ENCODE data around the gene NDUFS8.

NDUFS8 gene

GRCh38 chr11:68014947-68015447 lies 15.5 kb upstream of the NDUFS8 start:
- no peak for DNase-seq (ENCODE audit: low read depth in 1 of 2, low spot score in 1 of 2)

GRCh38 chr11:68015467-68015866 lies 15.0 kb upstream of the NDUFS8 start:
- no peak for DNase-seq (ENCODE audit: low read depth in 1 of 2, low spot score in 1 of 2)

GRCh38 chr11:68016161-68016903 lies 14.1 kb upstream of the NDUFS8 start:
- no peak for DNase-seq (ENCODE audit: low read depth in 1 of 2, low spot score in 1 of 2)

- DNase-seq (ENCODE audit: low read depth in 1 of 2, low spot score in 1 of 2), result no peak
Observed at GRCh38 chr11:68016904-68017817, 13.3 kb upstream of the NDUFS8 start.

GRCh38 chr11:68017980-68018729 lies 12.3 kb upstream of the NDUFS8 start:
- no peak for DNase-seq (ENCODE audit: low read depth in 1 of 2, low spot score in 1 of 2)

GRCh38 chr11:68018730-68019190 lies 11.7 kb upstream of the NDUFS8 start:
- no peak for DNase-seq (ENCODE audit: low read depth in 1 of 2, low spot score in 1 of 2)

- no peak for DNase-seq (ENCODE audit: low read depth in 1 of 2, low spot score in 1 of 2)
Observed at GRCh38 chr11:68019486-68019885, 11.0 kb upstream of the NDUFS8 start.

GRCh38 chr11:68020575-68020974 lies 9.9 kb upstream of the NDUFS8 start:
- DNase-seq (ENCODE audit: low read depth in 1 of 2, low spot score in 1 of 2), result no peak

GRCh38 chr11:68021167-68021787 lies 9.2 kb upstream of the NDUFS8 start:
- DNase-seq (ENCODE audit: low read depth in 1 of 2, low spot score in 1 of 2), result no peak

GRCh38 chr11:68022531-68022930 lies 8.0 kb upstream of the NDUFS8 start:
- no peak for DNase-seq (ENCODE audit: low read depth in 1 of 2, low spot score in 1 of 2)

GRCh38 chr11:68024508-68024907 lies 6.0 kb upstream of the NDUFS8 start:
- no peak for DNase-seq (ENCODE audit: low read depth in 1 of 2, low spot score in 1 of 2)

- DNase-seq (ENCODE audit: low read depth in 1 of 2, low spot score in 1 of 2), result no peak
Observed at GRCh38 chr11:68025047-68025446, 5.4 kb upstream of the NDUFS8 start.

- no peak for DNase-seq (ENCODE audit: low read depth in 1 of 2, low spot score in 1 of 2)
Observed at GRCh38 chr11:68026391-68027105, 3.9 kb upstream of the NDUFS8 start.

- no peak for DNase-seq (ENCODE audit: low read depth in 1 of 2, low spot score in 1 of 2)
Observed at GRCh38 chr11:68027667-68028066, 2.8 kb upstream of the NDUFS8 start.

- no peak for DNase-seq (ENCODE audit: low read depth in 1 of 2, low spot score in 1 of 2)
Observed at GRCh38 chr11:68028802-68029545, 1.5 kb upstream of the NDUFS8 start.

- no peak for DNase-seq (ENCODE audit: low read depth in 1 of 2, low spot score in 1 of 2)
Observed at GRCh38 chr11:68031144-68031464, 623 bp downstream of the NDUFS8 start.

- DNase-seq (ENCODE audit: low read depth in 1 of 2, low spot score in 1 of 2), result no peak
Observed at GRCh38 chr11:68032003-68032402, 1.5 kb downstream of the NDUFS8 start.

GRCh38 chr11:68032997-68033707 lies 2.7 kb downstream of the NDUFS8 start:
- DNase-seq (ENCODE audit: low read depth in 1 of 2, low spot score in 1 of 2), result no peak

- no peak for DNase-seq (ENCODE audit: low read depth in 1 of 2, low spot score in 1 of 2)
Observed at GRCh38 chr11:68033708-68034045, 3.2 kb downstream of the NDUFS8 start.
